Skeletal muscle satellite cell (primary cell): ENCODE measurements around the gene MXD4.

Experiments used
- H3K27me3 ChIP-seq: 2 replicates; pipeline ENCODE4 v1.7.0; 2013; ENCODE audit warnings: low read length; ENCODE audit not compliant: control insufficient read depth, insufficient read depth
- H3K36me3 ChIP-seq: 2 replicates; pipeline ENCODE4 v1.7.0; 2013; ENCODE audit warnings: mild to moderate bottlenecking, control low read depth, low read length; ENCODE audit not compliant: insufficient read depth
- H3K4me1 ChIP-seq: 2 replicates; pipeline ENCODE4 v1.7.0; 2013; ENCODE audit warnings: low read length; ENCODE audit not compliant: control insufficient read depth, insufficient read depth
- H3K4me2 ChIP-seq: 2 replicates; pipeline ENCODE4 v1.7.0; 2013; ENCODE audit warnings: mild to moderate bottlenecking, low read length
- H3K4me3 ChIP-seq: 2 replicates; pipeline ENCODE4 v1.7.0; 2013; ENCODE audit warnings: low read length
- H3K9ac ChIP-seq: 2 replicates; pipeline ENCODE4 v1.7.0; 2013; ENCODE audit warnings: mild to moderate bottlenecking, low read depth, low read length, moderate library complexity
- H3K9me3 ChIP-seq: replicated peaks from 2 replicates; pipeline ENCODE4 v1.7.0; 2013; ENCODE audit warnings: mild to moderate bottlenecking, control low read depth, low read length

The MXD4 gene

DNA sequence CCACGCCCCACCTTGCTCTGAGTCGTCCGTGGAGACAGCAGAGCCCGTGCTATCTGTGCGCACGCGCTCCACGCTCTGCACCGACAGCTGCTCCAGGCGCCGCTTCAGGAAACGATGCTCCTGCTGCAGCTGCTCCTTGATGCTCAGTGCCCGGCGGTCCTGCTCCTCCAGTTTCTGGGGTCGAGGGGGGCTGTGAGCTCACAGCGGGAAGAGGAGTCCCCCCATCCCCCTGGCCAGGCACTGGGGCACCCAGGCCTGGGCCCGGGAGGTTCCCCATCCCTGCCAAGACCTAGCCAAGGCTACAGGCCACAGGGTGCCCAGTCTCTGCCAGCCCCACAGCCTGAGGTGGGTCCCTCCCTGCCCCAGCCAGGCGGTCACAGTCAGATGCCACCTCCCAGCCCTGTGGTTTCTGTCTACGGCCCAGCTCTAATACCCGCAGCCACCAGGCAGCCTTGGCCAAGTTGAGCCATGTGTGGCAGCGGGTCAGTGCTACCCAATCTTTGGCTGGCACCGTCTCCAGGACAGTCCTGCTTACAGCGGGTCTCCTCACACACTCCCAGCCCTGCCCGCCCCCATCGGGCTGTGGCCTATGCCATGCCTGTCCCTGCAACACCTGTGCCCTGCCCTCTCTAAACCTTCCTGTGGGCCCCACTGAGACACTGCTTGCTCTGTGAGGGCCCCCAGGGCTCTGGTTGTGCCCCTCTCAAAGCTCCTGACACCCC, 10.7 kb downstream of the MXD4 start:
- Histone ChIP-seq H3K36me3 (peaks cover 74% of the 10 kb centered on the region), H3K4me3 (no peak overlapping the region), H3K9ac (no peak overlapping the region), H3K9me3 (no peaks in the 10 kb centered on the region), H3K4me1 (peaks cover 12% of the 10 kb centered on the region), H3K4me2 (no peak overlapping the region), H3K27me3 (no peaks in the 10 kb centered on the region)

- Histone ChIP-seq H3K4me3 (no peak overlapping the region), H3K36me3 (peaks cover 71% of the 10 kb centered on the region), H3K9ac (no peak overlapping the region)
Observed at GRCh38 chr4:2250357-2251072, 11.4 kb downstream of the MXD4 start.

DNA sequence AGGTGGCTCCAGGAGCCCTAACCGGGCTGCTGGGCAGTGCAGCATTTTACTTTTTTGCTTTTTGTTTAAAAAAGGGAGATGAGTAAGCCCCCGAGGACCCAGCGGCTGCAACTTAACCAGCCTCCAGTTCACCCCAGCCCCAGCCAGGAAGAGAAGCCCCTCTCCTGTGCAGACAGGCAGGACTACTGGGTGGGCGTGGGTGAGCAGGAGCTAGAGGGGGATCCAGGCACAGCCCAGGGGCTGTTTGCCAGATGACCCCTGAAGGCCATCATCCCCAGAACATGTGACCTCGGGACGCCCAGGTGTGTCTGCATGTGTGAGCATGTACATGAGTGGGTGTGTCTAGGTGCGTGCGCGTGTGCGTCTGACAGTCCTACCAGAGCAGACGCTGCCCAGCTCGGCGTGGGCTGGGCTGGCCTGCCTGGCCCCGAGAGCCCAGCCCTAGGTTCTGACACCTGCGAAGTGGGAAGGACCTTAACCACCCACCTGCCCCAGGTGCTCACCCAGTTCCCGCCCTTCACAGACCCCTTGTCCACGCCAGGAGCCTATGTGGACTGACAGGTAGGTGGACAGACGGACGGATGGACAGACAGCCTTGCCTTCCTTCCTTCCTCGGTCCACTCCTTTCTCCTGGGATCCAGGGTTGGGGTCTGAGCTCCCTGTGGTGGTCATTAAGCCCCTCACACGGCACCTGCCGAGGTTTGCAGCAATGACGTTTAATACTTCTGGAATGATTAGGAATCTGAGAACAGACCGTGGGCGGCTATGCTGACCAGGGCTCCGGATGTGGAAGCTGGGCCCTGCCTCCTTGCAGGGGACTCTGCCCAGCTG, 12.2 kb downstream of the MXD4 start:
- H3K4me3 ChIP-seq = no peak overlapping the region
- H3K9ac ChIP-seq = no peak overlapping the region
- H3K36me3 ChIP-seq = peaks cover 67% of the 10 kb centered on the region
- no peaks in the 10 kb centered on the region for H3K9me3 ChIP-seq
- H3K4me1 ChIP-seq = peaks cover 6% of the 10 kb centered on the region
- no peak overlapping the region for H3K4me2 ChIP-seq
- no peaks in the 10 kb centered on the region for H3K27me3 ChIP-seq

More at GRCh38 chr4:2250357-2251072, 11.4 kb downstream of the MXD4 start:
- no peaks in the 10 kb centered on the region for H3K9me3 ChIP-seq
- no peaks in the 10 kb centered on the region for H3K27me3 ChIP-seq
- peaks cover 4% of the 10 kb centered on the region for H3K4me1 ChIP-seq
- H3K4me2 ChIP-seq = no peak overlapping the region

- Histone ChIP-seq H3K27me3 (no peaks in the 10 kb centered on the region), H3K36me3 (peaks cover 58% of the 10 kb centered on the region), H3K4me3 (no peak overlapping the region), H3K4me2 (no peak overlapping the region), H3K9me3 (no peaks in the 10 kb centered on the region), H3K9ac (no peak overlapping the region), H3K4me1 (peaks cover 9% of the 10 kb centered on the region)
Observed at GRCh38 chr4:2248821-2249261, 13.1 kb downstream of the MXD4 start.

DNA sequence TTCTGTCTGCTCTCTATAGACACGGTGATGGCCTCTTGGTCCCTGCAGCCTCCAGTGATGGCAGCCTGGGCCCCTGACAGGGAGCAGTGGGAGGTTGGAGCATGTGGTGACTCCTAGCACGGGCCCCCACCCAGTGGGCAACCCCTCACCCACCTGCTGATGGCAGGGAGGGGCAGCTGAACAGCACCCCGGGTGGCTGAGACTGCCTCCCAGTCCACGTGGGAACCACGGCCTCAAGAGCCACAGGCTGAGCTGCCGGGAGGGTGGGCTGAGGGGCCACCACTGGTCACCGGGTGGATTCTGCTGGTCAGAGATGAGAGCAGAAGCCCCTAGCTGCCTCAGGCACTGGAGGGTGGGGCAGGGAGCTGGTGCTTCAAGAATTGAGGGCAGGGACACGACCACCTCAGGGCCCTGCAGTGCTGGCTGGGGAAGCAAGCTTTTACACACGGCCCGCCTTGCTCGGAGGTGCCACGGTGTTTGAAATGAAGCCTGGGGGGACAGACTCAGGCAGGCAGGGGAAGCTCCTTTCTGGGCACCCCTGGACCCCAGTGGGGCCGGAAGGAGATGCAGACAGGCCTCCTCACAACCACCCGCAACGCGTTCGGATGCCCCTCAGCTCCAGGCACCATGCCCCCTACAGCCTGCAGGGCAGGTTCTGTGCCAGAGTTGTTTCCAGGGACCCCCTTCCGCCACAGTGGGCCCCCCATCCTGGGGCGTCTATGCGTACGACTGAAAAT, 13.7 kb downstream of the MXD4 start:
- H3K27me3 ChIP-seq = no peaks in the 10 kb centered on the region
- no peak overlapping the region for H3K9ac ChIP-seq
- peaks cover 13% of the 10 kb centered on the region for H3K4me1 ChIP-seq
- H3K4me2 ChIP-seq = no peak overlapping the region
- H3K9me3 ChIP-seq = no peaks in the 10 kb centered on the region
- no peak overlapping the region for H3K4me3 ChIP-seq
- peaks cover 52% of the 10 kb centered on the region for H3K36me3 ChIP-seq

- H3K9ac ChIP-seq = no peak overlapping the region
- H3K36me3 ChIP-seq = peaks cover 46% of the 10 kb centered on the region
Observed at GRCh38 chr4:2247128-2248043, 14.5 kb downstream of the MXD4 start.

GRCh38 chr4:2246384-2247127, 15.4 kb downstream of the MXD4 start:
- Histone ChIP-seq H3K9me3 (no peaks in the 10 kb centered on the region), H3K4me3 (no peak overlapping the region), H3K9ac (no peak overlapping the region), H3K4me2 (no peak overlapping the region), H3K4me1 (peaks cover 13% of the 10 kb centered on the region), H3K27me3 (no peaks in the 10 kb centered on the region), H3K36me3 (peaks cover 38% of the 10 kb centered on the region)

More at GRCh38 chr4:2247128-2248043, 14.5 kb downstream of the MXD4 start:
- no peak overlapping the region for H3K4me2 ChIP-seq
- peaks cover 13% of the 10 kb centered on the region for H3K4me1 ChIP-seq
- no peak overlapping the region for H3K4me3 ChIP-seq
- H3K27me3 ChIP-seq = no peaks in the 10 kb centered on the region
- H3K9me3 ChIP-seq = no peaks in the 10 kb centered on the region

GRCh38 chr4:2245787-2246275, 16.1 kb downstream of the MXD4 start:
- no peak overlapping the region for H3K4me3 ChIP-seq

DNA sequence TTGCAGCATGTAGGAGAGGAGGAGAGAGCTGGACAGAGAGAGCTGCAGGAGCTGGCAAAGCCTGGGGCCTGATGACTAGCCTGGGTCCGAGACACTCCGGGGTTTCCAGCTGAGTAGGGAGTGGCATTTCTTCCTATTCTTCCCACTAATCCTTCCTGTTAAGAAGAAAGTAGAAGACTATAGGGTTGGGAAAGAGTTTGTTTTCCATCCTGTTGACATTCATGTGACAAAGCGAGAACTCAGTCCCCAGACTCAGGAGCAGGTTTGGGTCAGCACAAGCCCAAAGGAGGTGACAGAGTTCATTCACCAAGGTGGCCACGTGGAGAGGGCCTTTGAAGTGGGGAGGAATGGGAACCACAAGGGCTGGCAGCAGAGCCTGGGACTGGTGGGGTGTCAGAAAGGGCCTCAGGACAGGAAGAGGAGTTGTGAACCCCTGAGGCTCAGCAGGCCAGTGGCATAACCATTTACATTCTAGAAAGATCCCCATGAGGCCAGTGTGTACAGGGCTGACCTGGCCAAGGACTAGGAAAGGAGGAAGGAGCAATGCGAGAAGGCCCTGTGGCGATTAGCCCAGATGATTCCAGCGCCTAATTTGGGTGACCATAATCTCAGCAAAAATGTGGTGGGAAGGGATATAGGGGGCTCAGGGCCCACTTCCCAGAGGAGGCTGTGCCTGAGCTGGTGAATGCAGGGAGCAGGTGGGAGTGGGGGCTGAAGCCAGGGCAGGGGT, 16.7 kb downstream of the MXD4 start:
- Histone ChIP-seq H3K4me3 (no peak overlapping the region), H3K36me3 (peaks cover 27% of the 10 kb centered on the region), H3K4me1 (peaks cover 20% of the 10 kb centered on the region), H3K4me2 (no peak overlapping the region), H3K27me3 (no peaks in the 10 kb centered on the region), H3K9ac (no peak overlapping the region), H3K9me3 (no peaks in the 10 kb centered on the region)

More at GRCh38 chr4:2245787-2246275, 16.1 kb downstream of the MXD4 start:
- no peaks in the 10 kb centered on the region for H3K9me3 ChIP-seq
- H3K4me2 ChIP-seq = no peak overlapping the region
- no peaks in the 10 kb centered on the region for H3K27me3 ChIP-seq
- H3K36me3 ChIP-seq = peaks cover 33% of the 10 kb centered on the region
- H3K9ac ChIP-seq = no peak overlapping the region
- H3K4me1 ChIP-seq = peaks cover 14% of the 10 kb centered on the region
